ENCODE data around the gene NR1I3.

DNA sequence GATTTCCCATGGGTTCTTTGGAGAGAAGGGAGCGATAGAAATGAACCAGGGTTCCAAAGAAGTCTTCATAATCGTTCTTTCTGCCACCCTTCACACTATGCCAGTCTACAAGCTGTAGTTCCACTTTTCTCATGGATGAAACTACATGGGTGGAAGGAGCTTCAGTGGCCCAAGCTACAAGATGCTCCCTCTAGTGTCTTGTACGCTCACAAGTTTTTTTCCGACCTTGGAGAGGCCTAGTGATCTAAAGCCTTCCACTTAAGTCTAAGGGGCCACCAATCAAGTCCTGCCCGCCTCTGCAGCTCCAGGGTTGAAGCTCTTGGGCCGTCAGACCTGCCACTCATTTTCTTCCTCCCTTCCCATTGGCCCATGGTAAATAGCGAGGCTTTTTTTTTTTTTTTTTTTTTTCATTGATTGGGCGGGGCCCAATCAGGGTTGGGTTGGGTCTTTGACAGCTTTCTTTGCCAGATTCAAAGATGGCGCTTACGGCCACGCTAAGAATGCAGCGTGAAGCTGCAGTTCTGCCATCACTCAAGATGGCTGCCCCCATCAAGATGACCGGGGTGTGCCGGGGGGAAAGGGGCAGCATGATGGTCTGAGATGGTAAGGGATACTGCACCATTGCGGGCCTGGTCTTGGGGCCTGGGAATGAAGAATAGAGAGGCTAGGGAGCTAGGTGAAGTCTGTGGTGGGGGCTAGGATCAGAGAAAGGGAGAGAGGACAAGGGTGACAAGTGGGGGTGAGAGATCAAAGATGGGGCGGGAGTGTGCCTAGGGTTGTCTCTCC lies 12.3 kb downstream of the NR1I3 start, which contains the start of gene TOMM40L:
- TF ChIP-seq CTCF (IDR thresholded peaks at IDR 0.05; ENCODE audit: low read depth, low read length) (peak; percentile 84), EZH2phosphoT487 (IDR thresholded peaks at IDR 0.05; ENCODE audit: low read depth) (no peak)

Data from OCI-LY3 (cell line).